SK-N-SH (cell line): ENCODE data around the gene GTF2H4. TPM values are rescaled to one million over a fixed set of nuclear protein-coding genes. Genes with fewer than 3 reads are reported as not detected.
A peak's percentile ranks its signal among the peaks of the same experiment; 100 is the strongest.
"Not testable (repeated sequence)": the region's sequence is repeated elsewhere in the genome, so short reads cannot be mapped to it uniquely, and the experiment has no call there.

ENCODE experiments used
- CTCF ChIA-PET: fragments of 300-600, 350-600 bp; formaldehyde crosslinking; extraction: SDS; loops from one replicate; lab custom pipeline; 2021; lab: Yijun Ruan, JAX
- POLR2A ChIA-PET: fragments of 350-600 bp; sonication (Branson Sonifier 250); formaldehyde crosslinking; extraction: SDS; loops from one replicate; lab custom pipeline; 2020; ENCODE audit warnings: antibody characterized with exemption, inconsistent platforms; lab: Yijun Ruan, JAX
- DNase-seq: peaks from one replicate; pipeline ENCODE4 v3.0.0; 2012
- H2AFZ ChIP-seq: fragments of 200-600 bp; sonication (generic); 2 replicates; pipeline ENCODE4 v1.8.1; 2016; ENCODE audit warnings: antibody characterized with exemption, mild to moderate bottlenecking, low read depth
- H3F3A ChIP-seq: fragments of 200-600 bp; sonication (generic); replicated peaks from 2 replicates; pipeline ENCODE3; 2016; ENCODE audit warnings: antibody characterized with exemption, mild to moderate bottlenecking; ENCODE audit not compliant: insufficient read depth
- H3K27ac ChIP-seq, 2 experiments: fragments of 200-500 bp in 1 of 2; fragments of 200-600 bp in 1 of 2; sonication (Bioruptor generic) in 1 of 2; sonication (generic), shearing (Covaris generic) in 1 of 2; 2 replicates each; pipeline versions ENCODE4 v1.5.1 to v1.6.1; 2014 to 2016; ENCODE audit warnings: low read depth in 2 of 2, inconsistent platforms in 1 of 2, low read length in 1 of 2, mild to moderate bottlenecking in 1 of 2, mixed read lengths in 1 of 2
- H3K27me3 ChIP-seq: fragments of 200-600 bp; sonication (generic), shearing (Covaris generic); 2 replicates; pipeline ENCODE4 v1.6.1; 2016; ENCODE audit warnings: mixed run types; ENCODE audit not compliant: insufficient read depth
- H3K36me3 ChIP-seq, 2 experiments: fragments of 200-500 bp in 1 of 2; fragments of 200-600 bp in 1 of 2; sonication (Bioruptor generic) in 1 of 2; sonication (generic) in 1 of 2; replicated peaks in 1 of 2; 2 replicates each; pipeline versions ENCODE3 to v1.5.1; 2014 to 2016; ENCODE audit warnings: low read length in 1 of 2, mild to moderate bottlenecking in 1 of 2; ENCODE audit not compliant: insufficient read depth in 2 of 2, control insufficient read depth in 1 of 2
- H3K4me1 ChIP-seq, 2 experiments: fragments of 200-500 bp in 1 of 2; fragments of 200-600 bp in 1 of 2; sonication (Bioruptor generic) in 1 of 2; sonication (generic), shearing (Covaris generic) in 1 of 2; 2 replicates each; pipeline versions ENCODE4 v1.5.1 to v1.6.1; 2014 to 2016; ENCODE audit warnings: low read depth in 1 of 2, low read length in 1 of 2, mixed run types in 1 of 2; ENCODE audit not compliant: insufficient read depth in 2 of 2, control insufficient read depth in 1 of 2
- H3K4me2 ChIP-seq: fragments of 200-600 bp; sonication (generic), shearing (Covaris generic); 2 replicates; pipeline ENCODE4 v1.6.1; 2017; ENCODE audit warnings: mixed run types
- H3K4me3 ChIP-seq, 2 experiments: fragments of 200-500 bp in 1 of 2; fragments of 200-600 bp in 1 of 2; sonication (Bioruptor generic) in 1 of 2; sonication (generic), shearing (Covaris generic) in 1 of 2; 2 replicates each; pipeline versions ENCODE4 v1.5.1 to v1.8.1; 2014 to 2016; ENCODE audit warnings: low read depth in 2 of 2, inconsistent platforms in 1 of 2, low read length in 1 of 2, mild to moderate bottlenecking in 1 of 2, mixed read lengths in 1 of 2, moderate library complexity in 1 of 2
- H3K79me2 ChIP-seq: fragments of 200-600 bp; sonication (generic); 2 replicates; pipeline ENCODE4 v1.8.1; 2017; ENCODE audit warnings: mild to moderate bottlenecking; ENCODE audit not compliant: insufficient read depth
- H3K9ac ChIP-seq: fragments of 200-600 bp; sonication (generic); 2 replicates; pipeline ENCODE4 v1.6.1; 2017; ENCODE audit warnings: mixed run types
- H3K9me2 ChIP-seq: fragments of 200-600 bp; sonication (generic); 2 replicates; pipeline ENCODE4 v1.6.1; 2017; ENCODE audit warnings: mixed run types
- H3K9me3 ChIP-seq: fragments of 200-600 bp; sonication (generic); 2 replicates; pipeline ENCODE4 v1.6.1; 2017; ENCODE audit warnings: mixed run types, mild to moderate bottlenecking, moderate library complexity
- H4K20me1 ChIP-seq: fragments of 200-600 bp; sonication (generic); 2 replicates; pipeline ENCODE4 v1.6.1; 2017; ENCODE audit warnings: mild to moderate bottlenecking, mixed run types; ENCODE audit not compliant: insufficient read depth
- CTCF ChIP-seq: fragments of 200-600 bp; sonication (generic); IDR thresholded peaks from 2 replicates; pipeline ENCODE4 v1.6.1; 2017; ENCODE audit warnings: antibody characterized with exemption, mild to moderate bottlenecking, moderate library complexity
- FOSL2 ChIP-seq: IDR thresholded peaks from 2 replicates; pipeline ENCODE4 v1.4.0; 2012; ENCODE audit warnings: low read depth, mild to moderate bottlenecking, moderate library complexity, borderline replicate concordance
- IRF3 ChIP-seq: fragments of 150-350 bp; IDR thresholded peaks from 2 replicates; pipeline ENCODE4 v1.6.1; 2016; ENCODE audit warnings: mild to moderate bottlenecking, low read depth, low read length
- MAX ChIP-seq: IDR thresholded peaks from 2 replicates; pipeline ENCODE4 v1.4.0; 2012; ENCODE audit warnings: low read depth
- MEF2A ChIP-seq: IDR thresholded peaks from 2 replicates; pipeline ENCODE4 v1.4.0; 2012; ENCODE audit warnings: low read depth, borderline replicate concordance
- PBX3 ChIP-seq: IDR thresholded peaks from 2 replicates; pipeline ENCODE4; 2012
- POLR2AphosphoS5 ChIP-seq: IDR thresholded peaks from 2 replicates; pipeline ENCODE4 v1.6.1; 2012; ENCODE audit warnings: low read depth, low read length
- RCOR1 ChIP-seq: fragments of 150-350 bp; IDR thresholded peaks from 2 replicates; pipeline ENCODE4 v1.6.1; 2017; ENCODE audit warnings: antibody characterized with exemption, low read length
- RXRA ChIP-seq: IDR thresholded peaks from 2 replicates; pipeline ENCODE4 v1.4.0; 2012; ENCODE audit warnings: low read depth, mild to moderate bottlenecking, borderline replicate concordance
- SIN3A ChIP-seq: IDR thresholded peaks from 2 replicates; pipeline ENCODE4 v1.6.1; 2012; ENCODE audit warnings: low read depth, mild to moderate bottlenecking, low read length, moderate library complexity, borderline replicate concordance
- TAF1 ChIP-seq: IDR thresholded peaks from 2 replicates; pipeline ENCODE4 v1.6.1; 2012; ENCODE audit warnings: low read depth, mild to moderate bottlenecking, low read length, moderate library complexity, borderline replicate concordance
- TEAD4 ChIP-seq: IDR thresholded peaks from 2 replicates; pipeline ENCODE4 v1.4.0; 2012; ENCODE audit warnings: mild to moderate bottlenecking, borderline replicate concordance; ENCODE audit not compliant: insufficient read depth
- USF1 ChIP-seq: IDR thresholded peaks from 2 replicates; pipeline ENCODE4 v1.4.0; 2012; ENCODE audit warnings: low read depth, borderline replicate concordance
- WGBS: methylation state at CpG from one replicate; pipeline ENCODE4 v1.1.6; 2017; ENCODE audit warnings: low lambda C conversion rate; 5-methylcytosine and 5-hydroxymethylcytosine counted together
- polyA plus RNA-seq, 3 experiments: library from polyadenylated mRNA; depleted of rRNA; stranded (reverse); fragments of >200 nt; gene quantifications; 2 replicates each; pipeline ENCODE4 v1.2.3, GENCODE V29; 2012

The GTF2H4 gene
- polyA plus RNA-seq, 1 of the 3 experiments (the other 2 are of a cell fraction) = 30.7 TPM

GRCh38 chr6:30926644-30927043 is 18.6 kb downstream of the GTF2H4 start:
- ChIA-PET POLR2A (no interaction called here), CTCF (interaction anchor here (1.4 to 2.6 kb wide), 3 partner anchors 12 to 161 kb away, joined by 5 to 15 read pairs (median 6); partner anchors contain the start of gene VARS2)
- no peak for DNase-seq
- H2AFZ ChIP-seq = no peak overlapping the region
- H3K4me1 ChIP-seq = no peaks in the 10 kb centered on the region
- no peak overlapping the region for H3K4me3 ChIP-seq
- no peaks in the 10 kb centered on the region for H3K27me3 ChIP-seq
- H4K20me1 ChIP-seq = no peaks in the 10 kb centered on the region
- TF ChIP-seq IRF3 (no peak), RCOR1 (no peak), SIN3A (no peak), POLR2AphosphoS5 (no peak), MEF2A (no peak), RXRA (no peak)
- H3K9me3 ChIP-seq = no peaks in the 10 kb centered on the region
- no peak overlapping the region for H3K9ac ChIP-seq
- H3K36me3 ChIP-seq = peaks cover 7 to 23% of the 10 kb centered on the region in 2 experiments
- 82% methylated on average over 3 of the region's 4 CpGs for WGBS
- no peaks in the 10 kb centered on the region for H3F3A ChIP-seq
- H3K4me2 ChIP-seq = no peak overlapping the region
- no peak overlapping the region for H3K27ac ChIP-seq
- H3K9me2 ChIP-seq = no peaks in the 10 kb centered on the region
- H3K79me2 ChIP-seq = no peaks in the 10 kb centered on the region

- not testable (repeated sequence) for H3K27ac ChIP-seq
Observed at GRCh38 chr6:30927080-30927479, 19.1 kb downstream of the GTF2H4 start.

GRCh38 chr6:30928677-30929076 is 20.7 kb downstream of the GTF2H4 start:
- no peaks in the 10 kb centered on the region for H3F3A ChIP-seq
- ChIA-PET CTCF (interaction anchor here (1.5 kb wide), 1 partner anchor 14 kb away, joined by 4 read pairs; no protein-coding TSS in a partner anchor), POLR2A (no interaction called here)
- no peak overlapping the region for H3K9ac ChIP-seq
- no peak overlapping the region for H3K4me3 ChIP-seq
- H2AFZ ChIP-seq = no peak overlapping the region
- no peaks in the 10 kb centered on the region for H3K79me2 ChIP-seq
- TF ChIP-seq CTCF (no peak), USF1 (0 out of 2 replicates have a peak, but pooled peaks have one; percentile 27), PBX3 (no peak), TEAD4 (no peak), MAX (no peak), MEF2A (no peak), FOSL2 (no peak), TAF1 (no peak)
- H3K4me2 ChIP-seq = no peak overlapping the region
- no peaks in the 10 kb centered on the region for H3K9me3 ChIP-seq
- no peaks in the 10 kb centered on the region for H4K20me1 ChIP-seq
- no peaks in the 10 kb centered on the region for H3K4me1 ChIP-seq
- no peaks in the 10 kb centered on the region for H3K27me3 ChIP-seq
- DNase-seq = no peak
- H3K36me3 ChIP-seq = peaks cover 4 to 14% of the 10 kb centered on the region in 2 experiments
- H3K27ac ChIP-seq = no peak overlapping the region
- 95% methylated on average over 3 of the region's 3 CpGs for WGBS
- H3K9me2 ChIP-seq = no peaks in the 10 kb centered on the region

More at GRCh38 chr6:30927080-30927479, 19.1 kb downstream of the GTF2H4 start:
- H3K9me3 ChIP-seq, H3K79me2 ChIP-seq, H3K27me3 ChIP-seq, H4K20me1 ChIP-seq, DNase-seq, H3K4me3 ChIP-seq, H3F3A ChIP-seq, POLR2A ChIA-PET, H3K9ac ChIP-seq, H3K9me2 ChIP-seq, H3K4me2 ChIP-seq, H3K4me1 ChIP-seq, H2AFZ ChIP-seq: not testable (repeated sequence)
- CTCF ChIA-PET = interaction anchor here (1.4 to 1.5 kb wide), 2 partner anchors 153 to 160 kb away, joined by 5 to 6 read pairs; no protein-coding TSS in a partner anchor
- 95% methylated on average over 3 of the region's 3 CpGs for WGBS
- peaks cover 7 to 21% of the 10 kb centered on the region in 2 experiments for H3K36me3 ChIP-seq
